ENCODE data around the gene POLA1.

POLA1 gene

GRCh38 chrX:24692305-24692704, 1.4 kb upstream of the POLA1 start:
- DNase-seq: no peak

GRCh38 chrX:24694825-24695224, 1.1 kb downstream of the POLA1 start:
- no peak for DNase-seq

GRCh38 chrX:24696294-24696693, 2.6 kb downstream of the POLA1 start:
- DNase-seq: no peak

- DNase-seq: no peak
Observed at GRCh38 chrX:24702362-24703184, 8.9 kb downstream of the POLA1 start.

- DNase-seq: peak; percentile 26
Observed at GRCh38 chrX:24703185-24703494, 9.4 kb downstream of the POLA1 start.

- DNase-seq: no peak
Observed at GRCh38 chrX:24718771-24719170, 25.1 kb downstream of the POLA1 start.

GRCh38 chrX:24720036-24720435, 26.3 kb downstream of the POLA1 start:
- DNase-seq: no peak

- DNase-seq: no peak
Observed at GRCh38 chrX:24728530-24728929, 34.8 kb downstream of the POLA1 start.

GRCh38 chrX:24732766-24733500, 39.2 kb downstream of the POLA1 start:
- DNase-seq: no peak

GRCh38 chrX:24741330-24741729, 47.6 kb downstream of the POLA1 start:
- DNase-seq: no peak

- DNase-seq: no peak
Observed at GRCh38 chrX:24748196-24748595, 54.5 kb downstream of the POLA1 start.

GRCh38 chrX:24759786-24760185, 66.1 kb downstream of the POLA1 start:
- DNase-seq: no peak

- DNase-seq: no peak
Observed at GRCh38 chrX:24760363-24761000, 66.8 kb downstream of the POLA1 start.

- DNase-seq: no peak
Observed at GRCh38 chrX:24761306-24761705, 67.6 kb downstream of the POLA1 start.

GRCh38 chrX:24763989-24764388, 70.3 kb downstream of the POLA1 start:
- DNase-seq: no peak

- no peak for DNase-seq
Observed at GRCh38 chrX:24767557-24767956, 73.8 kb downstream of the POLA1 start.

GRCh38 chrX:24768556-24768955, 74.8 kb downstream of the POLA1 start:
- DNase-seq: no peak

- no peak for DNase-seq
Observed at GRCh38 chrX:24774650-24775049, 80.9 kb downstream of the POLA1 start.

GRCh38 chrX:24775891-24776290, 82.2 kb downstream of the POLA1 start:
- no peak for DNase-seq

- DNase-seq: no peak
Observed at GRCh38 chrX:24777660-24778059, 83.9 kb downstream of the POLA1 start.

- DNase-seq: no peak
Observed at GRCh38 chrX:24782011-24782410, 88.3 kb downstream of the POLA1 start.

GRCh38 chrX:24789047-24789446, 95.3 kb downstream of the POLA1 start:
- no peak for DNase-seq

GRCh38 chrX:24790166-24790565, 96.4 kb downstream of the POLA1 start:
- no peak for DNase-seq

- no peak for DNase-seq
Observed at GRCh38 chrX:24796204-24796603, 102.5 kb downstream of the POLA1 start.

Measured in stimulated activated CD4-positive, alpha-beta T cell treated with anti-CD3 and anti-CD28 coated beads, Interleukin-4, amount 100 ng/mL, for 1 hour (primary cell).